GM13976 (cell line): Measurements from ENCODE around the gene GPR18.
A peak's percentile ranks its signal among the peaks of the same experiment; 100 is the strongest.

ENCODE experiments used
- DNase-seq: peaks from one replicate; pipeline ENCODE4 v3.0.0; 2012; ENCODE audit warnings: low spot score
- CTCF ChIP-seq: IDR thresholded peaks from 2 replicates; pipeline ENCODE4 v1.5.1; 2012; ENCODE audit warnings: borderline replicate concordance, mild to moderate bottlenecking; ENCODE audit not compliant: insufficient read depth; ENCODE audit errors: extremely low read depth, missing control alignments, control extremely low read depth
- in situ Hi-C: fragments of 300-500 bp; cut with MboI; formaldehyde crosslinking; loops from one replicate; pipeline ENCODE4 v1.12.0; 2022; ENCODE audit warnings: low sequenced_read_pairs, mixed read lengths, inconsistent platforms; ENCODE audit not compliant: unreplicated experiment

The GPR18 gene, protein sequence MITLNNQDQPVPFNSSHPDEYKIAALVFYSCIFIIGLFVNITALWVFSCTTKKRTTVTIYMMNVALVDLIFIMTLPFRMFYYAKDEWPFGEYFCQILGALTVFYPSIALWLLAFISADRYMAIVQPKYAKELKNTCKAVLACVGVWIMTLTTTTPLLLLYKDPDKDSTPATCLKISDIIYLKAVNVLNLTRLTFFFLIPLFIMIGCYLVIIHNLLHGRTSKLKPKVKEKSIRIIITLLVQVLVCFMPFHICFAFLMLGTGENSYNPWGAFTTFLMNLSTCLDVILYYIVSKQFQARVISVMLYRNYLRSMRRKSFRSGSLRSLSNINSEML

GRCh38 chr13:99258210-99258860 is at the start of gene GPR18:
Gene GPR18 (minus strand): TSS chr13:99258379. CDS start chr13:99255872, 2,507 bp downstream.
- in situ Hi-C loops, result no loop called here
- peak; percentile 47 for DNase-seq
- TF ChIP-seq CTCF, result no peak

DNA sequence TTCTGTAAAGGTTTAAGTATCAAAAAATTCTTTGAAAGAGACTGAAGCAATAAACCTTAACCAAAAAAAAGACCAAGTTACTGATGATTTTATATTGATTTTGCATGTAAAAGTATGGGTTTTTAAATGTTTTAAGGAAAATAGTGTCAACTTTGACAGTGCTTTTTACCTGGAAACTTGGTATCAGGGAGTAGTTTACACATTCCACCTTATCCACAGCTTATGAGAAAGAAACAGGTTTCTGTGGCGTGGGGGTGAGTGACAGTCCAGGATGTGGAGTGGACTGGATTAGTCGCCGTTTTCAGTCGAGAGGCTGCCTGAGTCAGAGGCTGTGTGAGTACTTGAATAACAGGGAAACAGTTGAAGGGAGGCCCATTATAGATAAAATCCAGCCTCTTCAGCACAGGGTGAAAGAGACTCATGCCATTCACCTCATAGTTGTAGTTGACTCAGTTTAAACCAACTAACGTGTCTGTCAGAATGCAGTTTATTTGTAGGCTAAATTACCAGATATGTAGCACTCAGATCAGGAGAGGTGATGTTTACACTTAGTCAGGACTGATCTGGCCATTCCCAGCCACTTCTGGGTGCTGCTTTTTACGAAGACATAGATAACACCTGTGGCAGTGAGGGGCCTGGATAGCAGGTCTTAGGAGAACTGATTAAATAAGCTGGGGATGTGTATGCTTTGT is 49.6 kb upstream of the GPR18 start:
- in situ Hi-C loops, result no loop called here
- DNase-seq, result no peak
- TF ChIP-seq CTCF, result no peak

- DNase-seq, result peak; percentile 76
- no peak for TF ChIP-seq CTCF
- in situ Hi-C loops, result no loop called here
Observed at GRCh38 chr13:99307247-99307646, 49.1 kb upstream of the GPR18 start, which contains the start of gene GPR183. Gene GPR183 (minus strand): TSS chr13:99307399. CDS start chr13:99296145, 11,254 bp downstream.

- in situ Hi-C loops, result no loop called here
- DNase-seq, result no peak
- TF ChIP-seq CTCF, result no peak
Observed at GRCh38 chr13:99305566-99305965, 47.4 kb upstream of the GPR18 start.

GRCh38 chr13:99305158-99305557 is 47.0 kb upstream of the GPR18 start:
- no peak for TF ChIP-seq CTCF
- in situ Hi-C loops, result no loop called here
- no peak for DNase-seq

DNA sequence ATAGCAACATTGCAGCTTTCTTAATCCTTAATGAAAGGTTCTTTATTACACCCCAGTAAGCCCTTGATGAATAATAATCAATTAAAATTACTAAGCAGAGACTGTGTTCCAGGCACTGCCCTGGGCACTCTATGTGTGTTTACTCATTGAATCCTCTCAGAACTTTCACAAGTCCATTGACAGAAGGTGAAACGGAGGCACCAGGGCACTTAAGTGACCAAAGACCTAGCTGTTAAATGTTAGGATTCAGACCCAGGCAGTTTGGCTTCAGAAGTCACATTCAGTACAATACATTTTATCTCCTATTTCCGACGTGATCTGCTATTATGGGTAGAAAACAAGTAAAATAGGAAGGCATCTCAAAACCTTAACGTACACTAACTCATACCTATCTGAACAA is 46.4 kb upstream of the GPR18 start:
- no peak for DNase-seq
- in situ Hi-C loops, result no loop called here
- TF ChIP-seq CTCF, result no peak
